Caco-2 (cell line): Measurements from ENCODE around the gene TUBB1. TPM values are rescaled to one million over a fixed set of nuclear protein-coding genes. Genes with fewer than 3 reads are reported as not detected.

Source experiments
- BruUV-seq: library from RNA; stranded (reverse); fragments of 400-500 nt; replicated peaks from 2 replicates; lab custom pipeline; 2021; lab: Mats Ljungman, UMichigan
- CTCF ChIA-PET: fragments of 300-600 bp; sonication (Branson Sonifier 250); formaldehyde crosslinking; loops from one replicate; lab custom pipeline; 2022; ENCODE audit warnings: antibody characterized with exemption; lab: Charles Lee
- POLR2A ChIA-PET: fragments of 300-600 bp; sonication (Branson Sonifier 250); formaldehyde crosslinking; loops from one replicate; lab custom pipeline; 2022; ENCODE audit warnings: antibody characterized with exemption; lab: Charles Lee
- DNase-seq, 2 experiments: peaks; one replicate each; pipeline versions ENCODE4 v3.0.0 to v3.0.0-alpha.2; 2020 to 2022
- H3K27me3 ChIP-seq: replicated peaks from 2 replicates; pipeline ENCODE4 v1.6.0; 2011; ENCODE audit warnings: low read length; ENCODE audit not compliant: control insufficient read depth, insufficient read depth
- H3K36me3 ChIP-seq: 2 replicates; pipeline ENCODE4 v1.5.1; 2011; ENCODE audit warnings: low read length; ENCODE audit not compliant: control insufficient read depth, insufficient read depth
- H3K4me1 ChIP-seq: fragments of 250-450 bp; sonication (Bioruptor Pico); 2 replicates; pipeline ENCODE4 v1.5.1; 2020; ENCODE audit warnings: mild to moderate bottlenecking
- H3K4me3 ChIP-seq: 2 replicates; pipeline ENCODE4 v1.5.1; 2011; ENCODE audit warnings: low read depth, mild to moderate bottlenecking, control low read depth, low read length
- H3K9me3 ChIP-seq: fragments of 250-450 bp; sonication (Bioruptor Pico); 2 replicates; pipeline ENCODE4 v1.5.1; 2020; ENCODE audit warnings: mild to moderate bottlenecking, moderate library complexity
- H3K27ac Mint-ChIP-seq: one replicate; pipeline ENCODE4 v1.8.0; 2022; ENCODE audit warnings: mixed read lengths; ENCODE audit not compliant: unreplicated experiment
- H3K27me3 Mint-ChIP-seq: one replicate; pipeline ENCODE4 v1.8.0; 2022; ENCODE audit warnings: mixed read lengths; ENCODE audit not compliant: insufficient read depth, unreplicated experiment
- H3K36me3 Mint-ChIP-seq: one replicate; pipeline ENCODE4 v1.8.0; 2022; ENCODE audit warnings: mild to moderate bottlenecking, mixed read lengths; ENCODE audit not compliant: insufficient read depth, unreplicated experiment
- H3K4me1 Mint-ChIP-seq: one replicate; pipeline ENCODE4 v1.8.0; 2022; ENCODE audit warnings: low read depth, mixed read lengths; ENCODE audit not compliant: unreplicated experiment
- H3K4me3 Mint-ChIP-seq: one replicate; pipeline ENCODE4 v1.8.0; 2022; ENCODE audit warnings: mild to moderate bottlenecking, moderate library complexity, mixed read lengths; ENCODE audit not compliant: unreplicated experiment
- H3K9me3 Mint-ChIP-seq: one replicate; pipeline ENCODE4 v1.8.0; 2022; ENCODE audit warnings: mixed read lengths; ENCODE audit not compliant: unreplicated experiment
- intact Hi-C: fragments of 100-400 bp; cut with micrococcal nuclease; formaldehyde crosslinking; loops from one replicate; pipeline ENCODE4 v1.10.0; 2022; ENCODE audit not compliant: unreplicated experiment
- total RNA-seq: library from RNA; stranded (reverse); gene quantifications from 2 replicates; pipeline ENCODE4 v1.2.3, GENCODE V29; 2022
- TF ChIP-seq, protein P1 (sequence below), 2 experiments: fragments of 200-600 bp in 1 of 2; IDR thresholded peaks; 1 replicate in 1 of 2; 2 replicates in 1 of 2; pipeline versions ENCODE4 v1.5.1 to v1.8.0; 2011 to 2022; ENCODE audit warnings: antibody characterized with exemption in 1 of 2, control low read depth in 1 of 2, inconsistent platforms in 1 of 2, low read depth in 1 of 2, low read length in 1 of 2, mild to moderate bottlenecking in 1 of 2, moderate library complexity in 1 of 2; ENCODE audit not compliant: insufficient read depth in 1 of 2, severe bottlenecking in 1 of 2, unreplicated experiment in 1 of 2

The TUBB1 gene
- total RNA-seq, 1 experiment from 2014 or later: 0.18 TPM

DNA sequence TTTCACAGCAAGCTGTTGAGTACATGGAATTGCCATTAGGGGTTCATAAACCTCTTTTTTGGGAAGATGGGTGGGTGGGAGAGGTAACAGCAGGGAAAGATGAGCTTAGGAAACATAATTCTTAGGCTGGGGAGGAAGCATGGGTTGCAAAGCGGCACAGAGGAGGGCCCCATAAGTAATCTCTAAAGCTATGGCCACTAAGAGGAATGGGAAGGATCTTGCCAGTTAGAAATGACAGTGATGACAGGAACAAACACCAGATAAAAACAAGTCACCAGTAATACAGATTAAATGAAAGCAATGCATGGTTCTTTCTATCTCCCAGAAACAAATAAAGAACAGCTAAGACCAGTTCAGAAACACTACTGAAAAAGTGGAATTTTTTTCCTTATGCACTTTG is 54.4 kb downstream of the TUBB1 start:
- Histone ChIP-seq H3K4me3 (no peak overlapping the region), H3K36me3 (no peaks in the 10 kb centered on the region), H3K4me1 (no peaks in the 10 kb centered on the region), H3K9me3 (no peaks in the 10 kb centered on the region), H3K27me3 (peaks cover 4% of the 10 kb centered on the region; the same call in 1 of the 2 replicates)
- CTCF ChIA-PET: interaction anchor here (1.2 kb wide), 1 partner anchor 14 kb away, joined by 4 read pairs; no protein-coding TSS in a partner anchor
- TF ChIP-seq, protein P1, sequence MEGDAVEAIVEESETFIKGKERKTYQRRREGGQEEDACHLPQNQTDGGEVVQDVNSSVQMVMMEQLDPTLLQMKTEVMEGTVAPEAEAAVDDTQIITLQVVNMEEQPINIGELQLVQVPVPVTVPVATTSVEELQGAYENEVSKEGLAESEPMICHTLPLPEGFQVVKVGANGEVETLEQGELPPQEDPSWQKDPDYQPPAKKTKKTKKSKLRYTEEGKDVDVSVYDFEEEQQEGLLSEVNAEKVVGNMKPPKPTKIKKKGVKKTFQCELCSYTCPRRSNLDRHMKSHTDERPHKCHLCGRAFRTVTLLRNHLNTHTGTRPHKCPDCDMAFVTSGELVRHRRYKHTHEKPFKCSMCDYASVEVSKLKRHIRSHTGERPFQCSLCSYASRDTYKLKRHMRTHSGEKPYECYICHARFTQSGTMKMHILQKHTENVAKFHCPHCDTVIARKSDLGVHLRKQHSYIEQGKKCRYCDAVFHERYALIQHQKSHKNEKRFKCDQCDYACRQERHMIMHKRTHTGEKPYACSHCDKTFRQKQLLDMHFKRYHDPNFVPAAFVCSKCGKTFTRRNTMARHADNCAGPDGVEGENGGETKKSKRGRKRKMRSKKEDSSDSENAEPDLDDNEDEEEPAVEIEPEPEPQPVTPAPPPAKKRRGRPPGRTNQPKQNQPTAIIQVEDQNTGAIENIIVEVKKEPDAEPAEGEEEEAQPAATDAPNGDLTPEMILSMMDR (IDR thresholded peaks at IDR 0.05; ENCODE audit: insufficient read depth in 1 of 2, low read depth in 1 of 2, low read length in 1 of 2, severe bottlenecking in 1 of 2, unreplicated experiment in 1 of 2): no peak
- H3K36me3 Mint-ChIP-seq: no peaks in the 10 kb centered on the region
- no peaks in the 10 kb centered on the region for H3K9me3 Mint-ChIP-seq
- H3K27me3 Mint-ChIP-seq: peaks cover 38% of the 10 kb centered on the region
- intact Hi-C loops: no loop called here
- POLR2A ChIA-PET: interaction anchor here (1.1 kb wide), 1 partner anchor 93 kb away, joined by 3 read pairs; the partner anchor contains the start of gene NELFCD
- H3K27ac Mint-ChIP-seq: no peak overlapping the region
- H3K4me3 Mint-ChIP-seq: no peak overlapping the region
- H3K4me1 Mint-ChIP-seq: no peaks in the 10 kb centered on the region
- no peak for DNase-seq
- no TSS peak for BruUV-seq

DNA sequence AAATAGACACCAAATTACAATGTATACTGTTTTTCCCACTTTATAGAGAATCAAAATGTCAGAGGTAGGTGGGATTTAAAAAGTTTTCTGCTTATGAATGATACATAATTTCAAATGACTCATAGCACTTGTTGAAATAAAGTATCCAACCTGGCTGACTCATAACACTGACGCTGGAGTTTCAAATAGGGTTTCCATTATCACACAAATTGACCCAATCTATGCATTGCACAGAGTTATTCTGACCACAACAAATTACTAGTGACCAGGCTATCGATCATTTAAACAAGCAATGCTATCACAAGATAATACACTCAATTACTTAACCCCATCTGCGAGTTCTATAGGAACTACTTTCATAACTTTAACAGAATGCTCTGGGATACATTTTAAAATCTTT is 55.2 kb downstream of the TUBB1 start:
- Mint-ChIP-seq H3K4me3 (no peak overlapping the region), H3K27ac (no peak overlapping the region), H3K9me3 (no peaks in the 10 kb centered on the region), H3K36me3 (no peaks in the 10 kb centered on the region), H3K27me3 (peaks cover 39% of the 10 kb centered on the region), H3K4me1 (no peaks in the 10 kb centered on the region)
- H3K4me3 ChIP-seq: no peak overlapping the region
- no peaks in the 10 kb centered on the region for H3K4me1 ChIP-seq
- peaks cover 4% of the 10 kb centered on the region; the same call in 1 of the 2 replicates for H3K27me3 ChIP-seq
- POLR2A ChIA-PET: interaction anchor here (1.1 kb wide), 1 partner anchor 93 kb away, joined by 3 read pairs; the partner anchor contains the start of gene NELFCD
- TF ChIP-seq, protein P1 (IDR thresholded peaks at IDR 0.05; ENCODE audit: insufficient read depth in 1 of 2, low read depth in 1 of 2, low read length in 1 of 2, severe bottlenecking in 1 of 2, unreplicated experiment in 1 of 2): no peak
- no peaks in the 10 kb centered on the region for H3K9me3 ChIP-seq
- DNase-seq: no peak
- CTCF ChIA-PET: no interaction called here
- intact Hi-C loops: no loop called here
- BruUV-seq: no TSS peak
- H3K36me3 ChIP-seq: no peaks in the 10 kb centered on the region

DNA sequence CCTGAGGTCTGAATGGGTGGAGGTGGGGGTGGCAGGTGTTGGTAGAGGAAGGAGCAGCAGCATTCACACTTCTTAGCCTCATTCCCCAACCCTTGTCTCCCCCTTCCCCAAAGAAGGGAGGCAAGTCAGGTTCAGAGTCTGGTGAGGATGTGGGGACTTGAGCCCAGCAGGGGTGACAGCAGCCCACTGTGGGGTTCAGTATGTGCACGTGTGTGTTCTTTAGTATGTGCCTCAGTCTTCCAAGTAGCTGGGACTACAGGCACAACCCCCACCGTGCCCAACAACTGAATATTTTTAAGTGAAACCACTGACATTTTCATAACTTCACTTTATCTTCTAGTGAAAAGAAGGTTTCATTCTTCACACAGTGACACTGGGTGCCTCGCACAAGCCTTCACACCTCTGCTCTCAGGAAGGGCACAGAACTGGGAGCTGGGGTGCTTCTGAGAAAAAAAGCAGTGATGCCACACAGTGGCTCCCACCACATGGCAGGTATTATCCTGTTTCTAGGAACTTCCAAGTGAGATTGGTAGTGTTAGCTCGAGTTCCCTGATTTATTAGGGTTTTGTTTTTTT is 56.8 kb downstream of the TUBB1 start:
- intact Hi-C loops: no loop called here
- Mint-ChIP-seq H3K4me3 (no peak overlapping the region), H3K9me3 (no peaks in the 10 kb centered on the region), H3K27ac (no peak overlapping the region), H3K27me3 (peaks cover 34% of the 10 kb centered on the region), H3K36me3 (no peaks in the 10 kb centered on the region), H3K4me1 (no peaks in the 10 kb centered on the region)
- BruUV-seq: no TSS peak
- H3K27me3 ChIP-seq: peaks cover 4% of the 10 kb centered on the region; the same call in 1 of the 2 replicates
- no peaks in the 10 kb centered on the region for H3K36me3 ChIP-seq
- CTCF ChIA-PET: no interaction called here
- no peak overlapping the region for H3K4me3 ChIP-seq
- POLR2A ChIA-PET: no interaction called here
- no peaks in the 10 kb centered on the region for H3K4me1 ChIP-seq
- TF ChIP-seq, protein P1 (IDR thresholded peaks at IDR 0.05; ENCODE audit: insufficient read depth in 1 of 2, low read depth in 1 of 2, low read length in 1 of 2, severe bottlenecking in 1 of 2, unreplicated experiment in 1 of 2): no peak
- no peak for DNase-seq
- no peaks in the 10 kb centered on the region for H3K9me3 ChIP-seq

Other genes starting within 250 kb of the TUBB1 start
- 4.2 and 5.1 TPM in 2 replicates for gene GNAS-AS1, start 168.5 kb upstream of the TUBB1 start, total RNA-seq
- gene GNAS, start 166.7 kb upstream of the TUBB1 start, total RNA-seq: 1,877 and 1,936 TPM in 2 replicates
- gene NELFCD, start 38.2 kb upstream of the TUBB1 start, total RNA-seq: 230 TPM in 2 replicates
- 202 and 228 TPM in 2 replicates for gene CTSZ, start 12.2 kb upstream of the TUBB1 start, total RNA-seq
- 181 and 186 TPM in 2 replicates for gene ATP5F1E, start 12.9 kb downstream of the TUBB1 start, total RNA-seq
- 170 and 171 TPM in 2 replicates for gene PRELID3B, start 23.4 kb downstream of the TUBB1 start, total RNA-seq
- not detected in 2 replicates for gene ZNF831, start 144.4 kb downstream of the TUBB1 start, total RNA-seq